HepG2 (cell line): Measurements from ENCODE around the gene CDKN2C. TPM values are rescaled to one million over a fixed set of nuclear protein-coding genes. Genes with fewer than 3 reads are reported as not detected.

ENCODE experiments used
- ARID3A ChIP-seq: IDR thresholded peaks from 2 replicates; pipeline ENCODE4 v1.6.1; 2012; ENCODE audit warnings: low read depth, low read length, improper control_type of control experiment
- CBFB ChIP-seq: sonication (generic); formaldehyde crosslinking; IDR thresholded peaks from 2 replicates; pipeline ENCODE4 v1.4.0; 2020; ENCODE audit warnings: missing genetic modification reagents
- GPN1 ChIP-seq: sonication (generic); formaldehyde crosslinking; IDR thresholded peaks from 2 replicates; pipeline ENCODE4 v1.5.1; 2020; ENCODE audit warnings: missing genetic modification reagents, borderline replicate concordance
- HNRNPL ChIP-seq: fragments of 200-400 bp; formaldehyde crosslinking; IDR thresholded peaks from 2 replicates; pipeline ENCODE4 v1.6.1; 2017; ENCODE audit warnings: mild to moderate bottlenecking, low read depth, low read length
- IRX3 ChIP-seq: sonication (generic); formaldehyde crosslinking; IDR thresholded peaks from 2 replicates; pipeline ENCODE4 v1.8.1; 2023; ENCODE audit warnings: mild to moderate bottlenecking, low read depth, missing genetic modification reagents, borderline replicate concordance
- KDM3A ChIP-seq: IDR thresholded peaks from 2 replicates; pipeline ENCODE4 v1.6.1; 2018; ENCODE audit warnings: low read depth, missing compliant biosample characterization
- NKX3-1 ChIP-seq: sonication (generic); formaldehyde crosslinking; IDR thresholded peaks from 2 replicates; pipeline ENCODE4 v1.5.0; 2020; ENCODE audit warnings: missing genetic modification reagents
- RBM39 ChIP-seq: fragments of 200-400 bp; formaldehyde crosslinking; IDR thresholded peaks from one replicate; pipeline ENCODE4 v1.6.1; 2018; ENCODE audit warnings: antibody characterized with exemption, mild to moderate bottlenecking, low read depth, low read length; ENCODE audit not compliant: poor library complexity, severe bottlenecking
- TEAD3 ChIP-seq: optimal IDR thresholded peaks from 2 replicates; pipeline ENCODE3; 2016; ENCODE audit warnings: borderline replicate concordance
- THAP11 ChIP-seq: IDR thresholded peaks from 2 replicates; pipeline ENCODE4 v1.6.1; 2016; ENCODE audit warnings: missing biosample characterization, missing genetic modification reagents
- TOPORS ChIP-seq: sonication (generic); formaldehyde crosslinking; IDR thresholded peaks from 2 replicates; pipeline ENCODE4 v1.8.0; 2023; ENCODE audit warnings: mild to moderate bottlenecking, missing genetic modification reagents
- ZFP41 ChIP-seq: sonication (generic); formaldehyde crosslinking; IDR thresholded peaks from 2 replicates; pipeline ENCODE4 v1.4.0; 2020; ENCODE audit warnings: mild to moderate bottlenecking, missing genetic modification reagents, borderline replicate concordance
- ZNF12 ChIP-seq: sonication (generic); formaldehyde crosslinking; IDR thresholded peaks from 2 replicates; pipeline ENCODE4 v1.5.0; 2020; ENCODE audit warnings: missing genetic modification reagents
- ZNF296 ChIP-seq: sonication (generic); formaldehyde crosslinking; conservative IDR thresholded peaks from 2 replicates; pipeline ENCODE4 v1.5.0; 2020; ENCODE audit warnings: mild to moderate bottlenecking, missing genetic modification reagents
- ZNF446 ChIP-seq: sonication (generic); formaldehyde crosslinking; IDR thresholded peaks from 2 replicates; pipeline ENCODE4 v1.5.0; 2020; ENCODE audit warnings: mild to moderate bottlenecking, missing genetic modification reagents
- ZNF558 ChIP-seq: sonication (generic); formaldehyde crosslinking; IDR thresholded peaks from 2 replicates; pipeline ENCODE4 v1.9.0; 2022; ENCODE audit warnings: mild to moderate bottlenecking, missing genetic modification reagents, borderline replicate concordance
- ZNF713 ChIP-seq: sonication (generic); formaldehyde crosslinking; IDR thresholded peaks from 2 replicates; pipeline ENCODE4 v1.4.0; 2020; ENCODE audit warnings: mild to moderate bottlenecking, missing genetic modification reagents
- polyA plus RNA-seq, 8 experiments: library from polyadenylated mRNA; depleted of rRNA in 3 of 8; stranded (reverse) in 7 of 8; unstranded in 1 of 8; fragments of >200 nt; fragmentation: Illumina TruSeq in 4 of 8; extraction: Trizol in 4 of 8; gene quantifications; 2 replicates each; pipeline versions ENCODE4 v1.2.1 to v1.2.3, GENCODE V29; 2011 to 2016; ENCODE audit warnings: low read depth in 4 of 8, missing spikeins in 1 of 8, mixed read lengths in 1 of 8; ENCODE audit not compliant: insufficient read depth in 1 of 8
- total RNA-seq, 5 experiments: library from RNA; depleted of rRNA; stranded (reverse); fragments of >200 nt; fragmentation: Illumina TruSeq; extraction: Trizol; gene quantifications; 2 replicates each; pipeline ENCODE4 v1.2.3, GENCODE V29; 2016; ENCODE audit warnings: low read depth in 1 of 5
- TF ChIP-seq, protein P1 (sequence below): sonication (generic); formaldehyde crosslinking; IDR thresholded peaks from 2 replicates; pipeline ENCODE4 v1.5.0; 2020; ENCODE audit warnings: mild to moderate bottlenecking, missing genetic modification reagents
- TF ChIP-seq, protein P2 (sequence below): sonication (generic); formaldehyde crosslinking; IDR thresholded peaks from 2 replicates; pipeline ENCODE4 v1.4.0; 2020; ENCODE audit warnings: missing genetic modification reagents, borderline replicate concordance
- TF ChIP-seq, protein P3 (sequence below): IDR thresholded peaks from 2 replicates; pipeline ENCODE4 v1.6.1; 2018; ENCODE audit warnings: missing genetic modification reagents

Gene CDKN2C
- total and polyA plus RNA-seq, 2 of the 13 experiments (the other 11 are each of a cell fraction or from before 2014, with no cell fraction given): 7.8 to 13.7 TPM

DNA sequence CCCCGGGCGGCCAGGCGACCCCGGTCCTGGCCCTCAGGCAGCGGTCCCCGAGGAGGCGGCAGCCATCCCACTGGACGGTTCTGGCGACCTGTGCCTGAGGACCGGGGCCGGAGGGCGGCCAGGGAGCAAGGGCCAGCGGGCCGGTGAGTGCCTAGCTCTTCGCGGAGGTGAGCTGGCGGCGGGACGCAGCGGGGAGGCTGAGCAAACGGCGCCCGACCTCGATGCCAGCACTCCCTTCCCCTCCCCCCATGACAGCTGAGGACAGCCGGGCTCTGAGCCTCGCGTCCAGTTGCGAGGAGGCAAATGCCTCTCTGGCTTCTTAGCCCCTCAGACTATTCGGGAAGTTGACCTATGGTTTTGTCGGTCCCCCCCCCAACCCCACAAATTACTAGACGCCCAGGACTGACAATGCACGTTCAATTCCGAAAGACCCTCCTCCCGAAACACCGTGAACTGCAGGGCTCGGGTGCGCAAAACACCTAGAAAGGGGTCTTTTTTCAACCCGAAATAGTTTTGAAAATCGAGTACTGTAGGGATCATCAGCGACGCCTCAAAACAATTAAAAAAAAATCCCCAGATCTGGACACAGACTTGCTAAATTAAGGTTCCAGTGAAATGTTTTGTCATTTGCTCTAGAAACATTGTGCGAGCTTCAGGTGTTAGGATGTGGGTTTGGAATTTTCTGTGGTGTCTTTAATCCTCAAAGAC lies 8.3 kb downstream of the CDKN2C start (continued):
- TF ChIP-seq IRX3 (CRISPR knock-in tag) (peak; percentile 46), TOPORS (CRISPR knock-in tag) (no peak), NKX3-1 (CRISPR knock-in tag) (0 out of 2 replicates have a peak, but pooled peaks have one; percentile 10), HNRNPL (peak; percentile 56; the same call in 1 of the 2 replicates), ZNF446 (CRISPR knock-in tag) (0 out of 2 replicates have a peak, but pooled peaks have one; percentile 52), KDM3A (CRISPR knock-in tag) (0 out of 2 replicates have a peak, but pooled peaks have one; percentile 32), CBFB (CRISPR knock-in tag) (no peak), ARID3A (no peak), RBM39 (peak; percentile 42), ZNF713 (CRISPR knock-in tag) (no peak), TEAD3 (CRISPR knock-in tag) (peak; percentile 8), GPN1 (CRISPR knock-in tag) (no peak), THAP11 (CRISPR knock-in tag) (no peak), ZFP41 (CRISPR knock-in tag) (0 out of 2 replicates have a peak, but pooled peaks have one; percentile 43), ZNF296 (CRISPR knock-in tag) (no peak), ZNF12 (no peak), ZNF558 (CRISPR knock-in tag) (no peak)
- TF ChIP-seq, protein P1, sequence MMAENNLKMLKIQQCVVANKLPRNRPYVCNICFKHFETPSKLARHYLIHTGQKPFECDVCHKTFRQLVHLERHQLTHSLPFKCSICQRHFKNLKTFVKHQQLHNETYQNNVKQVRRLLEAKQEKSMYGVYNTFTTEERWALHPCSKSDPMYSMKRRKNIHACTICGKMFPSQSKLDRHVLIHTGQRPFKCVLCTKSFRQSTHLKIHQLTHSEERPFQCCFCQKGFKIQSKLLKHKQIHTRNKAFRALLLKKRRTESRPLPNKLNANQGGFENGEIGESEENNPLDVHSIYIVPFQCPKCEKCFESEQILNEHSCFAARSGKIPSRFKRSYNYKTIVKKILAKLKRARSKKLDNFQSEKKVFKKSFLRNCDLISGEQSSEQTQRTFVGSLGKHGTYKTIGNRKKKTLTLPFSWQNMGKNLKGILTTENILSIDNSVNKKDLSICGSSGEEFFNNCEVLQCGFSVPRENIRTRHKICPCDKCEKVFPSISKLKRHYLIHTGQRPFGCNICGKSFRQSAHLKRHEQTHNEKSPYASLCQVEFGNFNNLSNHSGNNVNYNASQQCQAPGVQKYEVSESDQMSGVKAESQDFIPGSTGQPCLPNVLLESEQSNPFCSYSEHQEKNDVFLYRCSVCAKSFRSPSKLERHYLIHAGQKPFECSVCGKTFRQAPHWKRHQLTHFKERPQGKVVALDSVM (CRISPR knock-in tag): peak; percentile 33; the same call in 1 of the 2 replicates
- TF ChIP-seq, protein P2, sequence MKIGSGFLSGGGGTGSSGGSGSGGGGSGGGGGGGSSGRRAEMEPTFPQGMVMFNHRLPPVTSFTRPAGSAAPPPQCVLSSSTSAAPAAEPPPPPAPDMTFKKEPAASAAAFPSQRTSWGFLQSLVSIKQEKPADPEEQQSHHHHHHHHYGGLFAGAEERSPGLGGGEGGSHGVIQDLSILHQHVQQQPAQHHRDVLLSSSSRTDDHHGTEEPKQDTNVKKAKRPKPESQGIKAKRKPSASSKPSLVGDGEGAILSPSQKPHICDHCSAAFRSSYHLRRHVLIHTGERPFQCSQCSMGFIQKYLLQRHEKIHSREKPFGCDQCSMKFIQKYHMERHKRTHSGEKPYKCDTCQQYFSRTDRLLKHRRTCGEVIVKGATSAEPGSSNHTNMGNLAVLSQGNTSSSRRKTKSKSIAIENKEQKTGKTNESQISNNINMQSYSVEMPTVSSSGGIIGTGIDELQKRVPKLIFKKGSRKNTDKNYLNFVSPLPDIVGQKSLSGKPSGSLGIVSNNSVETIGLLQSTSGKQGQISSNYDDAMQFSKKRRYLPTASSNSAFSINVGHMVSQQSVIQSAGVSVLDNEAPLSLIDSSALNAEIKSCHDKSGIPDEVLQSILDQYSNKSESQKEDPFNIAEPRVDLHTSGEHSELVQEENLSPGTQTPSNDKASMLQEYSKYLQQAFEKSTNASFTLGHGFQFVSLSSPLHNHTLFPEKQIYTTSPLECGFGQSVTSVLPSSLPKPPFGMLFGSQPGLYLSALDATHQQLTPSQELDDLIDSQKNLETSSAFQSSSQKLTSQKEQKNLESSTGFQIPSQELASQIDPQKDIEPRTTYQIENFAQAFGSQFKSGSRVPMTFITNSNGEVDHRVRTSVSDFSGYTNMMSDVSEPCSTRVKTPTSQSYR (CRISPR knock-in tag): peak; percentile 97
- TF ChIP-seq, protein P3, sequence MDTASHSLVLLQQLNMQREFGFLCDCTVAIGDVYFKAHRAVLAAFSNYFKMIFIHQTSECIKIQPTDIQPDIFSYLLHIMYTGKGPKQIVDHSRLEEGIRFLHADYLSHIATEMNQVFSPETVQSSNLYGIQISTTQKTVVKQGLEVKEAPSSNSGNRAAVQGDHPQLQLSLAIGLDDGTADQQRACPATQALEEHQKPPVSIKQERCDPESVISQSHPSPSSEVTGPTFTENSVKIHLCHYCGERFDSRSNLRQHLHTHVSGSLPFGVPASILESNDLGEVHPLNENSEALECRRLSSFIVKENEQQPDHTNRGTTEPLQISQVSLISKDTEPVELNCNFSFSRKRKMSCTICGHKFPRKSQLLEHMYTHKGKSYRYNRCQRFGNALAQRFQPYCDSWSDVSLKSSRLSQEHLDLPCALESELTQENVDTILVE (CRISPR knock-in tag): no peak
